ENCODE data around the gene ERC2.

Gene ERC2

GRCh38 chr3:55538158-55538557 lies 930.1 kb downstream of the ERC2 start:
- Histone ChIP-seq H4K20me1 (ENCODE audit: insufficient read depth, low read length, poor library complexity, severe bottlenecking) (no peaks in the 10 kb centered on the region), H3K4me2 (ENCODE audit: low read depth, low read length, poor library complexity, severe bottlenecking) (no peak overlapping the region), H3F3A (ENCODE audit: low read depth) (no peaks in the 10 kb centered on the region), H3K4me1 (ENCODE audit: insufficient read depth, low read length, poor library complexity, severe bottlenecking) (no peaks in the 10 kb centered on the region), H3K79me2 (ENCODE audit: insufficient read depth, low read length) (no peaks in the 10 kb centered on the region), H3K4me3 (ENCODE audit: low read length, poor library complexity, severe bottlenecking) (no peak overlapping the region), H3K27me3 (ENCODE audit: insufficient read depth, low read length, poor library complexity, severe bottlenecking) (no peaks in the 10 kb centered on the region), H3K36me3 (ENCODE audit: insufficient read depth, low read length) (no peaks in the 10 kb centered on the region), H2AFZ (ENCODE audit: low read length) (no peak overlapping the region), H3K9me3 (ENCODE audit: insufficient read depth, low read depth, low read length) (no peaks in the 10 kb centered on the region), H3K9ac (ENCODE audit: low read depth, low read length, poor library complexity, severe bottlenecking) (no peak overlapping the region), H3K9me2 (replicated peaks; ENCODE audit: low read depth, low read length) (no peaks in the 10 kb centered on the region)
- no peak for TF ChIP-seq CTCF (conservative IDR thresholded peaks at IDR 0.05; ENCODE audit: low read length)
- TF ChIP-seq EZH2phosphoT487 (IDR thresholded peaks at IDR 0.05; ENCODE audit: borderline replicate concordance) = no peak

- TF ChIP-seq CTCF (conservative IDR thresholded peaks at IDR 0.05; ENCODE audit: low read length) (no peak), EZH2phosphoT487 (IDR thresholded peaks at IDR 0.05; ENCODE audit: borderline replicate concordance) (no peak)
- no peak overlapping the region for H3K9ac ChIP-seq (ENCODE audit: low read depth, low read length, poor library complexity, severe bottlenecking)
- no peaks in the 10 kb centered on the region for H3F3A ChIP-seq (ENCODE audit: low read depth)
- no peaks in the 10 kb centered on the region for H3K36me3 ChIP-seq (ENCODE audit: insufficient read depth, low read length)
- no peaks in the 10 kb centered on the region for H3K4me1 ChIP-seq (ENCODE audit: insufficient read depth, low read length, poor library complexity, severe bottlenecking)
- no peaks in the 10 kb centered on the region for H3K27me3 ChIP-seq (ENCODE audit: insufficient read depth, low read length, poor library complexity, severe bottlenecking)
- no peaks in the 10 kb centered on the region for H3K9me3 ChIP-seq (ENCODE audit: insufficient read depth, low read depth, low read length)
- H3K4me2 ChIP-seq (ENCODE audit: low read depth, low read length, poor library complexity, severe bottlenecking) = no peak overlapping the region
- H3K79me2 ChIP-seq (ENCODE audit: insufficient read depth, low read length) = no peaks in the 10 kb centered on the region
- H2AFZ ChIP-seq (ENCODE audit: low read length) = no peak overlapping the region
- no peak overlapping the region for H3K4me3 ChIP-seq (ENCODE audit: low read length, poor library complexity, severe bottlenecking)
- no peaks in the 10 kb centered on the region for H4K20me1 ChIP-seq (ENCODE audit: insufficient read depth, low read length, poor library complexity, severe bottlenecking)
- no peaks in the 10 kb centered on the region for H3K9me2 ChIP-seq (replicated peaks; ENCODE audit: low read depth, low read length)
Measured at GRCh38 chr3:55537563-55537962, 930.7 kb downstream of the ERC2 start.

GRCh38 chr3:55537129-55537528 lies 931.1 kb downstream of the ERC2 start:
- Histone ChIP-seq H3K27me3 (ENCODE audit: insufficient read depth, low read length, poor library complexity, severe bottlenecking) (no peaks in the 10 kb centered on the region), H3K9ac (ENCODE audit: low read depth, low read length, poor library complexity, severe bottlenecking) (no peak overlapping the region), H3K79me2 (ENCODE audit: insufficient read depth, low read length) (no peaks in the 10 kb centered on the region), H2AFZ (ENCODE audit: low read length) (no peak overlapping the region), H4K20me1 (ENCODE audit: insufficient read depth, low read length, poor library complexity, severe bottlenecking) (no peaks in the 10 kb centered on the region), H3K36me3 (ENCODE audit: insufficient read depth, low read length) (no peaks in the 10 kb centered on the region), H3K9me3 (ENCODE audit: insufficient read depth, low read depth, low read length) (no peaks in the 10 kb centered on the region), H3K9me2 (replicated peaks; ENCODE audit: low read depth, low read length) (no peaks in the 10 kb centered on the region), H3K4me3 (ENCODE audit: low read length, poor library complexity, severe bottlenecking) (no peak overlapping the region), H3F3A (ENCODE audit: low read depth) (no peaks in the 10 kb centered on the region), H3K4me2 (ENCODE audit: low read depth, low read length, poor library complexity, severe bottlenecking) (no peak overlapping the region), H3K4me1 (ENCODE audit: insufficient read depth, low read length, poor library complexity, severe bottlenecking) (no peaks in the 10 kb centered on the region)
- TF ChIP-seq EZH2phosphoT487 (IDR thresholded peaks at IDR 0.05; ENCODE audit: borderline replicate concordance) (no peak), CTCF (conservative IDR thresholded peaks at IDR 0.05; ENCODE audit: low read length) (no peak)
